Gastroesophageal sphincter (tissue), 4 donors: ENCODE data around the gene VMP1. TPM values are rescaled to one million over a fixed set of nuclear protein-coding genes. Genes with fewer than 3 reads are reported as not detected.
A peak's percentile ranks its signal among the peaks of the same experiment; 100 is the strongest.

ENCODE experiments used
- ATAC-seq: fragments of 150-250 bp; one replicate; pipeline ENCODE4 v1.9.1; 2016; ENCODE audit warnings: mild to moderate bottlenecking, moderate library complexity
- H3K27ac ChIP-seq, 4 donors: fragments of 200-600 bp; sonication (generic) in 3 of 4; 1 replicate in 3 of 4; 2 replicates in 1 of 4; pipeline ENCODE4 v1.5.1; 2016 to 2019
- H3K27me3 ChIP-seq: fragments of 200-600 bp; sonication (generic); one replicate; pipeline ENCODE4 v1.5.1; 2019
- H3K36me3 ChIP-seq, 2 donors: fragments of 200-600 bp; sonication (generic); one replicate each; pipeline ENCODE4 v1.5.1; 2019; ENCODE audit warnings: control low read depth in 1 of 2
- H3K4me1 ChIP-seq, 3 donors: fragments of 200-600 bp; sonication (generic); 1 replicate in 2 of 3; 2 replicates in 1 of 3; pipeline ENCODE4 v1.5.1; 2016 to 2019; ENCODE audit warnings: control low read depth in 2 of 3
- H3K4me3 ChIP-seq, 2 donors: fragments of 200-600 bp; sonication (generic); one replicate each; pipeline ENCODE4 v1.5.1; 2019; ENCODE audit warnings: mild to moderate bottlenecking in 1 of 2, moderate library complexity in 1 of 2
- H3K9me3 ChIP-seq, 3 donors: fragments of 200-600 bp; sonication (generic); one replicate each; pipeline ENCODE4 v1.5.1; 2017 to 2019; ENCODE audit warnings: control low read depth in 2 of 3
- CTCF ChIP-seq, 4 experiments: fragments of 200-600 bp in 2 of 4; fragments of 450-650 bp in 2 of 4; sonication (generic) in 1 of 4; IDR thresholded peaks; one replicate each; pipeline ENCODE4 v1.5.1; 2017 to 2019; ENCODE audit warnings: antibody characterized with exemption in 4 of 4, mild to moderate bottlenecking in 2 of 4, moderate library complexity in 2 of 4
- EP300 ChIP-seq: sonication (generic); formaldehyde crosslinking; IDR thresholded peaks from one replicate; pipeline ENCODE4 v1.6.1; 2017; ENCODE audit warnings: antibody characterized with exemption, mild to moderate bottlenecking
- POLR2A ChIP-seq, 2 donors: fragments of 450-650 bp; IDR thresholded peaks; one replicate each; pipeline ENCODE4 v1.6.1; 2017; ENCODE audit warnings: antibody characterized with exemption in 2 of 2, mild to moderate bottlenecking in 2 of 2, moderate library complexity in 1 of 2
- POLR2AphosphoS5 ChIP-seq: sonication (generic); formaldehyde crosslinking; IDR thresholded peaks from one replicate; pipeline ENCODE4 v1.6.1; 2017; ENCODE audit warnings: antibody characterized with exemption
- WGBS, 2 donors: methylation state at CpG; one replicate each; pipeline ENCODE4 v1.1.5; 2018; ENCODE audit warnings: low coverage in 1 of 2; 5-methylcytosine and 5-hydroxymethylcytosine counted together
- total RNA-seq, 4 donors: library from RNA; depleted of rRNA; stranded (reverse); fragments of >200 nt; gene quantifications; one replicate each; pipeline ENCODE4 v1.1.0, GENCODE V29; 2016

VMP1 gene
- total RNA-seq, 4 donors from 2014 or later: 50.8 to 175 (median 85.0) TPM

- 54 to 60% methylated on average over 4 of the region's 4 CpGs for WGBS, 2 donors
- no peak overlapping the region for H3K27ac ChIP-seq
- peaks cover 42 to 100% of the 10 kb centered on the region in 2 donors for H3K36me3 ChIP-seq
- TF ChIP-seq EP300 (no peak), CTCF (IDR thresholded peaks at IDR 0.05) (no peak), POLR2A (IDR thresholded peaks at IDR 0.05) (no peak), POLR2AphosphoS5 (no peak)
- no peaks in the 10 kb centered on the region for H3K9me3 ChIP-seq
- no peak overlapping the region for H3K4me3 ChIP-seq
- H3K27me3 ChIP-seq: no peaks in the 10 kb centered on the region
- peaks cover 0 to 4% (median 0%) of the 10 kb centered on the region in 3 donors for H3K4me1 ChIP-seq
- ATAC-seq: no peak
These were observed 27.1 kb upstream of the VMP1 start for GRCh38 chr17:59680314-59680713.

GRCh38 chr17:59683283-59683682 is 24.2 kb upstream of the VMP1 start:
- Histone ChIP-seq H3K27me3 (no peaks in the 10 kb centered on the region), H3K36me3 (peaks cover 36 to 100% of the 10 kb centered on the region in 2 donors), H3K27ac (no peak overlapping the region), H3K9me3 (no peaks in the 10 kb centered on the region), H3K4me1 (peaks cover 0 to 21% (median 0%) of the 10 kb centered on the region in 3 donors), H3K4me3 (no peak overlapping the region)
- TF ChIP-seq POLR2AphosphoS5: no peak
- TF ChIP-seq EP300: no peak
- no peak for TF ChIP-seq CTCF (IDR thresholded peaks at IDR 0.05)
- TF ChIP-seq POLR2A (IDR thresholded peaks at IDR 0.05): no peak
- no peak for ATAC-seq

GRCh38 chr17:59684967-59685366 is 22.5 kb upstream of the VMP1 start:
- Histone ChIP-seq H3K27me3 (no peaks in the 10 kb centered on the region), H3K36me3 (peaks cover 28 to 92% of the 10 kb centered on the region in 2 donors)
- ATAC-seq: no peak

DNA sequence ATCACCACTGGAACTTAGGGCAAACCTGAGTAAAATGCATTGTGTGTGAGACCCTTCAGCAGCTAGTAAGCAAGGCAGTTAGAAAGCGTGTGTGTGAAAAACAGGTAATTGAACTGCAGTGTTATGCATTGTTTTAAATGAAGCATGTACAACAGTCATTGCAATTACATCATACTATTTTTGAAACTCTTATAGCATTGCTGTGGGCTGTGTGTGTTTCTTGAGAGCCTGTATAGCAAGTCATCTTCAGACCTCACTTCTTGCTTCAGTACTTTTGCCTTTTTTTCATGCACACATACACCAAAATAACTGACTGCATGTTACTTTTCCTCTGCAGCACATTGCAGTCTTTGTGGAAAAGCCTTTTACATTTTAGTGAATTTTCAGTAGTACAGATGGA is 19.4 kb upstream of the VMP1 start:
- peaks cover 13 to 92% of the 10 kb centered on the region in 2 donors for H3K36me3 ChIP-seq

More at GRCh38 chr17:59684967-59685366, 22.5 kb upstream of the VMP1 start:
- H3K4me3 ChIP-seq: no peak overlapping the region
- WGBS, 2 donors: 71 to 93% methylated on average over 5 to 6 of the region's 6 CpGs
- TF ChIP-seq POLR2AphosphoS5 (no peak), POLR2A (IDR thresholded peaks at IDR 0.05) (no peak), CTCF (IDR thresholded peaks at IDR 0.05) (no peak), EP300 (no peak)
- no peak overlapping the region for H3K27ac ChIP-seq
- no peaks in the 10 kb centered on the region for H3K9me3 ChIP-seq
- H3K4me1 ChIP-seq: peaks cover 0 to 25% (median 0%) of the 10 kb centered on the region in 3 donors

More for the DNA sequence above, 19.4 kb upstream of the VMP1 start:
- TF ChIP-seq POLR2A (IDR thresholded peaks at IDR 0.05) (no peak), POLR2AphosphoS5 (no peak), EP300 (no peak), CTCF (IDR thresholded peaks at IDR 0.05) (no peak)
- H3K4me1 ChIP-seq: peaks cover 0 to 25% (median 0%) of the 10 kb centered on the region in 3 donors
- ATAC-seq: no peak
- H3K27ac ChIP-seq: peak overlapping the region in 1 of 4 donors; percentile 38
- 92% methylated on average over 1 of the region's 1 CpG; no CpG with 5 or more reads in 1 of the 2 donors for WGBS, 2 donors
- H3K27me3 ChIP-seq: no peaks in the 10 kb centered on the region
- no peaks in the 10 kb centered on the region for H3K9me3 ChIP-seq
- no peak overlapping the region for H3K4me3 ChIP-seq
